H7 (cell line): ENCODE measurements around the gene NPFFR2. TPM values are rescaled to one million over a fixed set of nuclear protein-coding genes. Genes with fewer than 3 reads are reported as not detected.

Source experiments
- DNase-seq: peaks from one replicate; pipeline ENCODE4 v3.0.0; 2012
- H3K27me3 ChIP-seq: 2 replicates; pipeline ENCODE4 v1.6.0; 2011; ENCODE audit warnings: mild to moderate bottlenecking, low read length; ENCODE audit not compliant: control insufficient read depth, insufficient read depth
- H3K36me3 ChIP-seq: replicated peaks from 2 replicates; pipeline ENCODE4 v1.5.1; 2011; ENCODE audit warnings: low read length; ENCODE audit not compliant: control insufficient read depth, insufficient read depth
- H3K4me3 ChIP-seq: 2 replicates; pipeline ENCODE4 v1.5.1; 2011; ENCODE audit warnings: low read depth, mild to moderate bottlenecking, control low read depth, low read length, moderate library complexity; ENCODE audit not compliant: insufficient read depth
- total RNA-seq: library from RNA; depleted of rRNA; stranded (reverse); fragments of >200 nt; shearing (Covaris generic); gene quantifications from 2 replicates; pipeline ENCODE4 v1.2.3, GENCODE V29; 2014; rRNA removed

NPFFR2 gene
- total RNA-seq = 7.0 and 8.0 TPM in 2 replicates

DNA sequence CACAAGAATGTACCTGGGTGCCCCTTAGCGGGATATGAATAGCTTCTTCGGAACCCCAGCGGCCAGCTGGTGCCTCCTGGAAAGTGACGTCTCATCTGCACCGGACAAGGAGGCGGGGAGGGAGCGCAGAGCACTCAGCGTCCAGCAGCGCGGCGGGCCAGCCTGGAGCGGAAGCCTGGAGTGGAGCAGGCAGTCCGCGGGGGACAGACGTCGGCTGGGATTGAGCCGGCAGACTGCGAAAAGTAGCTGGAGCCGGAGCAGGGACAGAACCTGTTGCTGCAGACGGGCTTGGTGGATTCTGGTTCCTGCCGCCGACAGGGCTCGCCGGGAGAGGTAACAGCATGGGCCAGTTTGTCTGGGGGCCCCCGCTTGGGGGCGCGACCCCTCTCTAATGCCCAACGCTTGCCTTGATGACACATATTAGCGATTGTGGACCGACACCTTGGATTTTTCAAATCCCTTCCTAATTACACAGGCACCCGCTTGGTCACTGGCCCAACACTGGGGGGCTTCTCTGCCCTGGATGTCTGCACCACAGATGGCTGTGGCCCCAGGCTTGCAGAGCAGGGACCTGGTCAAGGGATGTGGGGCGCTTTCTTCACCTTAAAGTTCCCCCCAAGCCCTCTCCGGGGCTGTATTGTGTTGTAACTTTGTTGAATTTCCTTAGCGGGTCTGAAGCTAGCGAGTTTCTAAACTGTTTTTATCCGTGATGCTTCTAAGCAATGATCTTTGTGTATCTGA is at the start of gene NPFFR2:
Gene NPFFR2, plus strand, starts transcription at position 133 of the 741 bp plus-strand sequence. CDS start 96,592 bp downstream, outside the sequence.
- H3K36me3 ChIP-seq = no peaks in the 10 kb centered on the region
- H3K4me3 ChIP-seq = peak within 1 kb of the TSS; percentile 49
- peak; percentile 59 for DNase-seq
- H3K27me3 ChIP-seq = peaks cover 2% of the 10 kb centered on the region; the same call in 1 of the 2 replicates

GRCh38 chr4:71992571-71993312 is 39.1 kb upstream of the NPFFR2 start:
- DNase-seq = no peak
- no peak overlapping the region for H3K4me3 ChIP-seq
- H3K27me3 ChIP-seq = no peaks in the 10 kb centered on the region
- H3K36me3 ChIP-seq = no peaks in the 10 kb centered on the region

GRCh38 chr4:71994559-71994958 is 37.2 kb upstream of the NPFFR2 start:
- H3K27me3 ChIP-seq = no peaks in the 10 kb centered on the region
- DNase-seq = no peak
- no peak overlapping the region for H3K4me3 ChIP-seq
- H3K36me3 ChIP-seq = no peaks in the 10 kb centered on the region

- Histone ChIP-seq H3K4me3 (no peak overlapping the region), H3K36me3 (no peaks in the 10 kb centered on the region)
- DNase-seq = no peak
Observed at GRCh38 chr4:71995297-71995696, 36.5 kb upstream of the NPFFR2 start.

GRCh38 chr4:72006586-72006985 is 25.2 kb upstream of the NPFFR2 start:
- no peaks in the 10 kb centered on the region for H3K27me3 ChIP-seq
- no peak for DNase-seq
- no peaks in the 10 kb centered on the region for H3K36me3 ChIP-seq
- H3K4me3 ChIP-seq = no peak overlapping the region

More at GRCh38 chr4:71995297-71995696, 36.5 kb upstream of the NPFFR2 start:
- H3K27me3 ChIP-seq = no peaks in the 10 kb centered on the region

GRCh38 chr4:72011906-72012305 is 19.9 kb upstream of the NPFFR2 start:
- DNase-seq = no peak
- Histone ChIP-seq H3K27me3 (no peaks in the 10 kb centered on the region), H3K36me3 (no peaks in the 10 kb centered on the region), H3K4me3 (no peak overlapping the region)

GRCh38 chr4:72016011-72016410 is 15.8 kb upstream of the NPFFR2 start:
- Histone ChIP-seq H3K27me3 (no peaks in the 10 kb centered on the region), H3K36me3 (no peaks in the 10 kb centered on the region), H3K4me3 (no peak overlapping the region)
- no peak for DNase-seq

GRCh38 chr4:72019688-72020087 is 12.1 kb upstream of the NPFFR2 start:
- no peaks in the 10 kb centered on the region for H3K36me3 ChIP-seq
- H3K27me3 ChIP-seq = no peaks in the 10 kb centered on the region
- DNase-seq = no peak
- H3K4me3 ChIP-seq = no peak overlapping the region

DNA sequence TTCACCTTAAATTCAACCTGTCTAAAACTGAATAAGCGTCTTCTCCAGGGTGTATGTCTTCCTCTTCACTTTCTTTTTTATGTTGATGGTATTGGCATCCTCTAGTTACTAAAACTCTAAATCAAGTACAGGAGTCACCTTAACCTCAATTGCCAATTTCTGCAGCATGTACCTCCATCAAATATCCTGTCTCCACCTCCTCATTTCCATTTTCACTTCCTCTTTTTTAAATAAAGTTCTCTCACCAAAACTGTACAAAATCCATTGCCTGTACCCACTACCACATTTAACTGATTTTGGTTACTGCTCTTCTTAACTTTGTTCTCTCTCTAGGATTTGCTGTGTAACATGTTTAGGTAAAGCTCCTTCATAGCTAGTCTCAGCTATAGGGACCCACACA is 9.2 kb upstream of the NPFFR2 start:
- H3K36me3 ChIP-seq = no peaks in the 10 kb centered on the region
- H3K27me3 ChIP-seq = no peaks in the 10 kb centered on the region
- no peak overlapping the region for H3K4me3 ChIP-seq
- no peak for DNase-seq

DNA sequence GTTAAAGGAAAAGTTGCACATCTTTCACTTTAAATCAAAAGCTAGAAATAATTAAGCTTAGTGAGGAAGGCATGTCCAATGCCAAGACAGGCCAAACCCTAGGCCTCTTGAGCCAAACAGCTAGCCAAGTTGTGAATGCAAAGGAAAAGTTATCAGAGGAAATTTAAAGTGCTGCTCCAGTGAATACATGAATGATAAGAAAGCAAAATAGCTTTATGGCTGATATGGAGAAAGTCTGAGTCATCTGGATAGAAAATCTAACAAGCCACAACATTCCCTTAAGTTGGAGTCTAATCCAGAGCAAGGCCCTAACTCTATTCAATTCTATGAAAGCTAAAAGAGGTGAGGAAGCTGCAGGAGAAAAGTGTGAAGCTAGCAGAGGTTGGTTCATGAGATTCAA is 23.8 kb downstream of the NPFFR2 start:
- DNase-seq = no peak
- Histone ChIP-seq H3K4me3 (no peak overlapping the region), H3K36me3 (no peaks in the 10 kb centered on the region), H3K27me3 (no peaks in the 10 kb centered on the region)

- DNase-seq = no peak
- no peaks in the 10 kb centered on the region for H3K36me3 ChIP-seq
- H3K27me3 ChIP-seq = no peaks in the 10 kb centered on the region
- no peak overlapping the region for H3K4me3 ChIP-seq
Observed at GRCh38 chr4:72063726-72064125, 31.9 kb downstream of the NPFFR2 start.

DNA sequence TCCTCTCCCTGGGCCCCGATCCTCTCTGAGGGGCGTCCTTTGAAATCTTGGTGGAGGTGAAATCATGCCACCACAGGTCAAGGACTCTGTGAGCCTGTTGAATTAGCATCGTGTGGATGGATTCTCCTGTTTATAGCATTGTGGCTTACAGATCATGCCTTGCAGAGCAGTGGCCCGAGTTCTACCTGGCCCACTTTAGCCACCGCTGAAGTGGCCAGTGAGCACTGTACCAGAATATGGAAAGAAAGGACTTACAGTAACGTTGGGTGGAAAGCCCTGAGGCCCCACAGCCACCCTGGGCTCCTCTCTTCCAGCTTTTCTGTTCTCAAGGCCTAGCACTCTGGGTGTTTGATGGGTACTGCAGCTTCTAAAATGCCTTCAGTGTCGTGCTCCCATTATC is 35.3 kb downstream of the NPFFR2 start:
- H3K36me3 ChIP-seq = no peaks in the 10 kb centered on the region
- H3K4me3 ChIP-seq = no peak overlapping the region
- H3K27me3 ChIP-seq = no peaks in the 10 kb centered on the region
- DNase-seq = no peak

- no peaks in the 10 kb centered on the region for H3K36me3 ChIP-seq
- H3K4me3 ChIP-seq = no peak overlapping the region
- no peak for DNase-seq
- H3K27me3 ChIP-seq = no peaks in the 10 kb centered on the region
Observed at GRCh38 chr4:72073816-72074215, 42.0 kb downstream of the NPFFR2 start.

GRCh38 chr4:72076562-72076961 is 44.8 kb downstream of the NPFFR2 start:
- Histone ChIP-seq H3K36me3 (no peaks in the 10 kb centered on the region), H3K27me3 (no peaks in the 10 kb centered on the region), H3K4me3 (no peak overlapping the region)
- no peak for DNase-seq

DNA sequence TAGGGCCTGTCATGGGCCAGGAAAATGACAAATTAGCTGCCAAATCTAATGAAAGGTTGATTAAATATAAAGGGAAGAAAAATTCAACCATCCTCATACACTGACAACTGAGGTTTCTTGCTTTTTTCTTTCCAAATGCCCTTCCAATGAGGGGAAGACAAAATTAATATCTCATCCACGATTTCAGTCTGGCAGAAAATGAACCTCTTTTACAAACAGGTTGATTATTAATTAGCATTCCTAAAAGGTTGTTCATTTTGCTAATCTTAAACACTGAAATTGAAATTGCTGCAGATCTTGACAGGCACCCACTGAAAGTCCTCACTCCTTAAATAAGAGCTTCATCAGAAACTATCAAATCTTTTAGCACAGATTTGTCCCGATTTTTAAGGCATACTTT is 45.5 kb downstream of the NPFFR2 start:
- no peak for DNase-seq
- Histone ChIP-seq H3K36me3 (no peaks in the 10 kb centered on the region), H3K4me3 (no peak overlapping the region), H3K27me3 (no peaks in the 10 kb centered on the region)
